IPS-20b (cell line): ENCODE data around the gene ESPNL.
"Not testable (repeated sequence)": the region's sequence is repeated elsewhere in the genome, so short reads cannot be mapped to it uniquely, and the experiment has no call there.

Experiments
- H3K27ac ChIP-seq: one replicate; pipeline ENCODE4 v1.5.1; 2013; ENCODE audit warnings: low read length
- H3K27me3 ChIP-seq: 2 replicates; pipeline ENCODE4 v1.6.1; 2013; ENCODE audit warnings: mild to moderate bottlenecking, low read length, inconsistent platforms; ENCODE audit not compliant: insufficient read depth
- H3K36me3 ChIP-seq: 2 replicates; pipeline ENCODE4 v1.6.1; 2013; ENCODE audit warnings: low read depth, mild to moderate bottlenecking, inconsistent platforms, low read length, moderate library complexity; ENCODE audit not compliant: insufficient read depth
- H3K4me1 ChIP-seq: 2 replicates; pipeline ENCODE4 v1.6.1; 2013; ENCODE audit warnings: mild to moderate bottlenecking, control low read depth, inconsistent platforms, low read length, moderate library complexity; ENCODE audit not compliant: insufficient read depth
- H3K4me3 ChIP-seq: 2 replicates; pipeline ENCODE4 v1.5.1; 2013; ENCODE audit warnings: mild to moderate bottlenecking, low read length, inconsistent platforms
- H3K9ac ChIP-seq: 2 replicates; pipeline ENCODE4 v1.6.1; 2013; ENCODE audit warnings: low read depth, mild to moderate bottlenecking, inconsistent platforms, low read length, moderate library complexity
- H3K9me3 ChIP-seq: 2 replicates; pipeline ENCODE4 v1.6.1; 2013; ENCODE audit warnings: mild to moderate bottlenecking, low read depth, low read length, inconsistent platforms; ENCODE audit not compliant: insufficient read depth

ESPNL gene

GRCh38 chr2:238169708-238170251, 69.6 kb downstream of the ESPNL start:
- Histone ChIP-seq H3K27ac (no peak overlapping the region), H3K4me1 (no peaks in the 10 kb centered on the region), H3K36me3 (peaks cover 48% of the 10 kb centered on the region), H3K9me3 (no peaks in the 10 kb centered on the region), H3K4me3 (no peak overlapping the region), H3K9ac (no peak overlapping the region), H3K27me3 (peaks cover 16% of the 10 kb centered on the region)

DNA sequence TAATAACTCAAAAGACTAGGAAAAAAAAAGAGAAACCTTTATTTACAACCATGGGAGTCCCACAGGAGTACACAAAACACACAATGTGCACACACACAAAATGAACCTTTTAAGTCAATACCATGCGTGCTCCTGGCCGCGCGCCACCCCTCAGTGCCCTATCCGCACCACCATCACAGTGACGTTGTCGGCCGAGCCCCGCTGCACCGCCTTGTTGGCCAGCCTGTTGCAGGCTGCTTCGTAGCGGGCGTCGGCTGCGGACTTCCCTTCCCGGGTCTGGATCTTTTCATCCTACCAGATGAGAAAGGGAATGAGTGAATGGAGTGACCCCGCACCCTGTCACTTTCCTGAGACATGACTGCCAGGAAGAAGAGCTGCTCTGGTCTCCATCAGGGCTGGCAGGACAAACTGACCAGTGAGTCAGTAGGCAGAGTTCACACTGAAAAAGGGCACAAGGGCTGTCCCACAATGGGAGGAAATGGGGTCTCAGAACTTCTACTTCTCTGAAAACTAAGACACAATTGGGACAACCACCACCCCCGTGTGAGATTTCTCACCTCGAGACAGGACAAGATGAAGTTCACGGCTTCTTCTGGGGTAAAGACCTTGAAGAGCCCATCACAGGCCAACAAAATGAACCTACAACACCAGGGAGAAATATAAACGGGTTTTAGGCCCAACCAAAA, 70.4 kb downstream of the ESPNL start:
- no peaks in the 10 kb centered on the region for H3K9me3 ChIP-seq
- peaks cover 56% of the 10 kb centered on the region for H3K36me3 ChIP-seq
- no peak overlapping the region for H3K4me3 ChIP-seq
- H3K27ac ChIP-seq = no peak overlapping the region
- no peaks in the 10 kb centered on the region for H3K4me1 ChIP-seq
- no peak overlapping the region for H3K9ac ChIP-seq
- H3K27me3 ChIP-seq = peaks cover 9% of the 10 kb centered on the region

DNA sequence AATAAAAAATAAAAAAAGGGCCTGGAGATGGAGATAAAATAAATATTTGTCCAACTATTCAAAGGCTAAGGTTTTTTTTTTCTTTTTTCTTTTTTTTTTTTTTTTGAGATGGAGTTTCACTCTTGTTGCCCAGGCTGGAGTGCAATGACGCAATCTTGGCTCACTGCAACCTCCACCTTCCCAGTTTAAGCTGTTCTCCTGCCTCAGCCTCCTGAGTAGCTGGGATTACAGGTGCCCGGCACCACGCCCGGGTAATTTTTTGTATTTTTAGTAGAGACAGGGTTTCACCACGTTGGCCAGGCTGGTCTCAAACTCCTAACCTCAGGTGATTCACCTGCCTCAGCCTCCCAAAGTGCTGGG, 70.9 kb downstream of the ESPNL start:
- not testable (repeated sequence) for H3K4me1 ChIP-seq, H3K27ac ChIP-seq, H3K9ac ChIP-seq, H3K9me3 ChIP-seq, H3K27me3 ChIP-seq, H3K4me3 ChIP-seq
- peaks cover 56% of the 10 kb centered on the region for H3K36me3 ChIP-seq

DNA sequence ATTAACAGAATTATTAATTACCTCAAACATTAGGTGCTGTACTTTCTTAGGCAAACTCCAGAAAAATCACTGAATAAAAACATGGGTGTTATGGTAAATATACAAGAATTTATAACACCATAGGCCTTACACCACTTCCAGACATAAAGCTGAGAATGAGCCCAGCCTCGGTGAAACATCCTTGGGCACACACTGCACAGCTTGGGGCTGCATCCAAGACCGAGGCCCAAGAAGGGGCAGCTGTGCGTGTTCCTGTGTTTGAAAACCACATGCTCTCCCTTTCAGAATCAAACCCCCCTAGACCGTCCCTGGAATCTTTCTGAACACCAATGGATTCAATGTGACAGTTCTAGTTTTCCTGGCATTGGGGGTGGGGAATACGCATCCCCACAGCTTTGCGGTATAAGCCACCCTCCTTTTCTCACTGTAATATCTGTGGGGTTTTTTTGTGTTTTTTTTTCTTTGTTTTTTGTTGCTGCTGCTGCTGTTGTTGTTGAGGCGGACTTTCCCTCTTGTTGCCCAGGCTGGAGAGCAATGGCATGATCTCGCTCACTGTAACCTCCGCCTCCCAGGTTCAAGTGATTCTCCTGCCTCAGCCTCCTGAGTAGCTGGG, 71.5 kb downstream of the ESPNL start:
- H3K27ac ChIP-seq = no peak overlapping the region
- no peaks in the 10 kb centered on the region for H3K9me3 ChIP-seq
- peaks cover 60% of the 10 kb centered on the region for H3K36me3 ChIP-seq
- no peak overlapping the region for H3K4me3 ChIP-seq
- H3K9ac ChIP-seq = no peak overlapping the region
- H3K27me3 ChIP-seq = no peaks in the 10 kb centered on the region
- H3K4me1 ChIP-seq = no peaks in the 10 kb centered on the region

- no peak overlapping the region for H3K9ac ChIP-seq
- H3K4me3 ChIP-seq = no peak overlapping the region
- H3K36me3 ChIP-seq = peaks cover 68% of the 10 kb centered on the region
- H3K27me3 ChIP-seq = no peaks in the 10 kb centered on the region
- no peaks in the 10 kb centered on the region for H3K4me1 ChIP-seq
- H3K27ac ChIP-seq = no peak overlapping the region
- H3K9me3 ChIP-seq = no peaks in the 10 kb centered on the region
Observed at GRCh38 chr2:238172439-238172838, 72.3 kb downstream of the ESPNL start.

GRCh38 chr2:238173692-238174091, 73.6 kb downstream of the ESPNL start:
- H3K4me3 ChIP-seq = no peak overlapping the region
- H3K27ac ChIP-seq = no peak overlapping the region
- H3K9ac ChIP-seq = no peak overlapping the region
- H3K4me1 ChIP-seq = no peaks in the 10 kb centered on the region
- H3K9me3 ChIP-seq = no peaks in the 10 kb centered on the region
- peaks cover 79% of the 10 kb centered on the region for H3K36me3 ChIP-seq
- no peaks in the 10 kb centered on the region for H3K27me3 ChIP-seq

DNA sequence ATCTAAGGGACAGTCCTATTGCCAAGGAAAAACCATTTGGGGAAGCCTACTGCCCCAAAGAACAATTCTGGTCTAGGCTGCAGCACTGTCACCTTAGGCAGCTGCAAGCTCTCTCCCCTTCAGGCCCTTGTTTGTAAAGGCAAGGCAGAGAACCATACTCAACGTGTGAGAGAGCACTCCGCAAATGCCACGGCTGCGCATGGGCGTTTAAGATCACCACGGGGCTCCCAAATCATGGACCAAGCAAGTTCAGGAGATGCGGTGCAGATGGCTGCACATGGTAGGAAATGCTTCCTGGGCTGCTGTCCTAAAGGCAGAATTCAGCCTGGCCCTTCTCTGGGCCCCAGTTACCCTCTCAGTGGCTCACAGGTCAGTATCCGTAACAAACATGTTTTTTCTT, 74.2 kb downstream of the ESPNL start:
- no peak overlapping the region for H3K27ac ChIP-seq

DNA sequence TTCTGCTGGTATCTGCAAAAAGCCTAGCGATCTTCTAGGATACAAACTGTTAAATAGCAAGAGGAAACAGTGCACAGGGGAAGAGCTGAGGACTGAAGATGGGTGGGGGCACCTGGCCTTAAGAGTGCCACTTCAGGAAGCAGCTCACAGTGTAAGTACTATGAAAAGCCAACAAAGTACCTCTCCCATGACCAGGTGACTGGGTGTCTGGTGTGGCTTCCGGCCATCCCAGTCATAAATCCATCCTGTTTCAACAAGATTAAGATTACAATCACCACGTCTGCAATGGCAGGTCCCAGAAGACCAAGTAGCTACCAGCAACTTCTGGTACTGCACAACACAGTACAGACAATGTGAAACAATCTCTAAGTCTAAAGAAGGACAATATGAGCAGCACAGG, 74.6 kb downstream of the ESPNL start:
- H3K36me3 ChIP-seq = peaks cover 79% of the 10 kb centered on the region
- H3K27ac ChIP-seq = no peak overlapping the region
- H3K4me3 ChIP-seq = no peak overlapping the region
- H3K27me3 ChIP-seq = no peaks in the 10 kb centered on the region
- H3K9ac ChIP-seq = no peak overlapping the region
- no peaks in the 10 kb centered on the region for H3K4me1 ChIP-seq
- no peaks in the 10 kb centered on the region for H3K9me3 ChIP-seq

More for the DNA sequence above, 74.2 kb downstream of the ESPNL start:
- no peaks in the 10 kb centered on the region for H3K9me3 ChIP-seq
- no peak overlapping the region for H3K9ac ChIP-seq
- H3K4me1 ChIP-seq = no peaks in the 10 kb centered on the region
- no peak overlapping the region for H3K4me3 ChIP-seq
- no peaks in the 10 kb centered on the region for H3K27me3 ChIP-seq
- H3K36me3 ChIP-seq = peaks cover 79% of the 10 kb centered on the region

DNA sequence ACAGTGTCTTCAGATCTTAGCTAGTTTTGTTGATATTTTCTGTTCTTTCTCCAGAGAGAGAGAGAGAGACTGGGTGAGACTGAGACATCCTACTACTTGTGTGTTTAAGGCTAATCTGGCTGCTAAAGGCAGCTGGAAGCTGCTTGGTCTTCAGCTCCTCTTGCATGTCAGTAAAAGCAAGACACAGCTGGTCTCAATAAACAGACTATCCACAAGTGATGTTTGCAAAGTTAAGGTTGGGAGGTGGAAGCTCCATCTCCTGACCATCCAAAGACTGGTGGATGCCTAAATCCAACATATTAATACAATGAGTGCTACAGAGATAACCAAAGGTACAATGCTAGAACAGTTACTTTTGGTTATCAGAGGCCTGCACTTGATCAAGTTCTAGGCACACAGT, 76.5 kb downstream of the ESPNL start:
- H3K27me3 ChIP-seq = no peaks in the 10 kb centered on the region
- H3K4me1 ChIP-seq = no peaks in the 10 kb centered on the region
- no peak overlapping the region for H3K27ac ChIP-seq
- H3K36me3 ChIP-seq = peaks cover 83% of the 10 kb centered on the region
- no peak overlapping the region for H3K4me3 ChIP-seq
- no peaks in the 10 kb centered on the region for H3K9me3 ChIP-seq
- no peak overlapping the region for H3K9ac ChIP-seq

GRCh38 chr2:238180554-238180953, 80.4 kb downstream of the ESPNL start:
- Histone ChIP-seq H3K4me3 (no peak overlapping the region), H3K9ac (no peak overlapping the region), H3K4me1 (no peaks in the 10 kb centered on the region), H3K36me3 (peaks cover 90% of the 10 kb centered on the region), H3K27me3 (no peaks in the 10 kb centered on the region), H3K27ac (no peak overlapping the region), H3K9me3 (no peaks in the 10 kb centered on the region)

- H3K9me3 ChIP-seq = no peaks in the 10 kb centered on the region
- H3K27me3 ChIP-seq = no peaks in the 10 kb centered on the region
- peaks cover 96% of the 10 kb centered on the region for H3K36me3 ChIP-seq
- no peak overlapping the region for H3K9ac ChIP-seq
- H3K4me1 ChIP-seq = no peaks in the 10 kb centered on the region
- no peak overlapping the region for H3K4me3 ChIP-seq
- no peak overlapping the region for H3K27ac ChIP-seq
Observed at GRCh38 chr2:238182362-238182761, 82.2 kb downstream of the ESPNL start.
